ENCODE data around the gene CDC6. TPM values are rescaled to one million over a fixed set of nuclear protein-coding genes. Genes with fewer than 3 reads are reported as not detected.
A peak's percentile ranks its signal among the peaks of the same experiment; 100 is the strongest.

CDC6 gene
- total and polyA plus RNA-seq, 7 donors = 0.27 to 2.5 (median 0.86) TPM

DNA sequence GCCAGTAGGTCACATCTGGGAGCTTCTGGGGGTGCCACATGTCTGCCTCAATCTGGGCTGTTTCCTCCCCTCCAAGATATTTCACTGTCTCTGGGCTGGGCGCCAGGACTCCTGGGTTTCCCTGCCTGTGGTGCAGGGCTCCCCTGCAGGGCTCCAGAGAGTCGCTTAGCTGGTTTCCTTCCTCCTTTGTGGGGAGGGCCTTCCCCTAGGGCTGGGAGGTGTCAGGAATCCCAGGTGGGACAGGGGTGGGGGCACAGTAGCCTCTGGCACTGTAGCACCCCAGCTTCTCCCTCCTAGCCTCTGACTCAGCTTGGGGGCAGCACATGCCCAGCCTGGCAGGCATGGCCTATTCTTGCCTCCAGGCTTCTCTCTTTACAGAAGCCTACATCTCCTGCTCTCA is 23.9 kb downstream of the CDC6 start:
- Histone ChIP-seq H3K9me3 (no peaks in the 10 kb centered on the region), H3K27ac (peak overlapping the region; percentile 97), H3K36me3 (ENCODE audit: insufficient read depth in 1 of 2, low read depth in 1 of 2) (no peaks in the 10 kb centered on the region), H3K27me3 (ENCODE audit: insufficient read depth in 3 of 3, low read length in 2 of 3) (no peaks in the 10 kb centered on the region), H3K4me1 (peaks cover 91% of the 10 kb centered on the region), H3K4me3 (peak overlapping the region; percentile 19)
- TF ChIP-seq, protein P1, sequence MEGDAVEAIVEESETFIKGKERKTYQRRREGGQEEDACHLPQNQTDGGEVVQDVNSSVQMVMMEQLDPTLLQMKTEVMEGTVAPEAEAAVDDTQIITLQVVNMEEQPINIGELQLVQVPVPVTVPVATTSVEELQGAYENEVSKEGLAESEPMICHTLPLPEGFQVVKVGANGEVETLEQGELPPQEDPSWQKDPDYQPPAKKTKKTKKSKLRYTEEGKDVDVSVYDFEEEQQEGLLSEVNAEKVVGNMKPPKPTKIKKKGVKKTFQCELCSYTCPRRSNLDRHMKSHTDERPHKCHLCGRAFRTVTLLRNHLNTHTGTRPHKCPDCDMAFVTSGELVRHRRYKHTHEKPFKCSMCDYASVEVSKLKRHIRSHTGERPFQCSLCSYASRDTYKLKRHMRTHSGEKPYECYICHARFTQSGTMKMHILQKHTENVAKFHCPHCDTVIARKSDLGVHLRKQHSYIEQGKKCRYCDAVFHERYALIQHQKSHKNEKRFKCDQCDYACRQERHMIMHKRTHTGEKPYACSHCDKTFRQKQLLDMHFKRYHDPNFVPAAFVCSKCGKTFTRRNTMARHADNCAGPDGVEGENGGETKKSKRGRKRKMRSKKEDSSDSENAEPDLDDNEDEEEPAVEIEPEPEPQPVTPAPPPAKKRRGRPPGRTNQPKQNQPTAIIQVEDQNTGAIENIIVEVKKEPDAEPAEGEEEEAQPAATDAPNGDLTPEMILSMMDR (IDR thresholded peaks at IDR 0.05) = no peak
- intact Hi-C loops (cut with DNase I) = loop anchor here (2.0 kb wide), 2 partner anchors 37 to 39 kb away; no protein-coding TSS in a partner anchor
- peak; percentile 78 to 88 for DNase-seq
- peak; percentile 41 to 69 (median 50) for ATAC-seq
- 9 to 25% (median 16%) methylated on average over 2 of the region's 2 CpGs for WGBS, 3 donors

DNA sequence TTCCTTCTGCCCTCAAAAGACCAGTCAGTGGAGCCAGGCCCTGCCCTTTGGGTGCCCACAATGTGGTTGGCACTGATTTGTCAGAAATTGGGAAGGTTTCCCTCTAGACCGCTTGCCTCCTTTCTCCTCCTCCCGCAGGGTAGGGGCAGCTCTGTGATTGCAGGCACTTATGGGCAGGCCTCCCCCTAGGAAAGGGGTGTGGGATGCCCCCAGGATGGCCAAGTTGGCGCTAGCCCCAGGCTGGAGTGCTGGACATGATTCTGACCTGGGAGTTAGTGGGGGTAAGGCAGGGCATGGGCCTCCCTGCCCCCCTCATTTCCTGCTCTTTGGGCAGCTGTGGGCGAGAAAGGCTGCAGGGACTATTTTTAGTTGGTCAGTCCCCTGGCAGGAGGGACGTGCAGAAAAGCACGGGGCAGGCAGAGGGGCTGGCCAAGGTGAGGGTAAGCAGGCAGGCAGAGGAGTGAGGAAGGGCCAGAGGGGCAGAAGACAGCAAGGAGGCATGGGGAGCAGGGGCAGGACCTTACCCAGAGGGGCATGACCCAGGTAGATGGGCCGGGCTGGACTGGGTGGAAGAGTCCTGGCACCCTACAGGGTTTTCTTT is 24.6 kb downstream of the CDC6 start:
- H3K27me3 ChIP-seq (ENCODE audit: insufficient read depth in 3 of 3, low read length in 2 of 3) = no peaks in the 10 kb centered on the region
- TF ChIP-seq, protein P1 (IDR thresholded peaks at IDR 0.05) = no peak
- ATAC-seq (peak; percentile 63 to 74 (median 73)), DNase-seq (peak; percentile 60 to 84)
- peak overlapping the region; percentile 19 for H3K4me3 ChIP-seq
- 7 to 16% (median 16%) methylated on average over 6 to 7 of the region's 7 CpGs for WGBS, 3 donors
- peak overlapping the region; percentile 97 for H3K27ac ChIP-seq
- no peaks in the 10 kb centered on the region for H3K9me3 ChIP-seq
- intact Hi-C loops (cut with DNase I) = no loop called here
- no peaks in the 10 kb centered on the region for H3K36me3 ChIP-seq (ENCODE audit: insufficient read depth in 1 of 2, low read depth in 1 of 2)
- H3K4me1 ChIP-seq = peaks cover 94% of the 10 kb centered on the region

DNA sequence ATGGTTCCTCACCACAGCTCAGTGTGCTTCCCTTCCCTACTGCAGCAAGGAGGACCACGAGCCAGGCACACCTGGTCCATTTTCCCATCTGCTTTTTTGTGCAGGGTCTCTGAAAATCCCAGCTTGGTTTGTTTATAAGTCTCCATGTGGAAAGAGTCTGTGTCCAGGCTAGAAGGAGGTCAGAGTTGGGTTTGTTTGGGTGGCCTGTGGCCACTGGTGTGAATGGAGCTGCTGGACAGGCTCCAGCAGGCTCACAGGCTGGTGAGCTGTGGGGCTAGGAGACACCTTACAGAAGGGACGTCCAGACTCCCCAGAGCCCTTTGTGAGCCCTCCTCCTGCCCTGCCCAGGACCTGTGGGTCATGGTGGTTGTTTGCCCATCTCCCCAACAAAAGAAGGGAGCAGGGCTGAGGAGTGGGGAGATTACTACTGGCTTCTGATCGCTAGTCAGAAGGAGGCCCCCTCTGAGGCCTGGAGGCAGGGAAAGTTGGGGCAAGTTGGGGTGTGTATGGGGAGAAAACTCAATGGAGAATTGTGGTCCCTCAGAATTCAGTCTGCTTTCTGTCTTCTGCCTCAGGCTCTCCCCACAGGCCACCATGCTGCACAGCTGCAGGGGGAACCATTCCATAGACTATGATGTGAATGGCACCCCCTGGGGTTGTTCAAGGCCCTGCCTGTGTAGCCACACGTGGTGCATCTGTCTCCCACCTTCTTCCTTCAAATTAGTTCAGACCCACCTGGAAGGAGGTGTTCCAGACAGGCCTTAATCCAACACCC is 25.4 kb downstream of the CDC6 start:
- 30 to 44% (median 35%) methylated on average over 4 of the region's 4 CpGs for WGBS, 3 donors
- ATAC-seq = no peak
- H3K4me3 ChIP-seq = peak overlapping the region; percentile 19
- intact Hi-C loops (cut with DNase I) = no loop called here
- H3K4me1 ChIP-seq = peaks cover 90% of the 10 kb centered on the region
- H3K36me3 ChIP-seq (ENCODE audit: insufficient read depth in 1 of 2, low read depth in 1 of 2) = no peaks in the 10 kb centered on the region
- H3K27me3 ChIP-seq (ENCODE audit: insufficient read depth in 3 of 3, low read length in 2 of 3) = no peaks in the 10 kb centered on the region
- no peaks in the 10 kb centered on the region for H3K9me3 ChIP-seq
- peak overlapping the region; percentile 97 for H3K27ac ChIP-seq
- TF ChIP-seq, protein P1 (IDR thresholded peaks at IDR 0.05) = no peak
- DNase-seq = no peak

DNA sequence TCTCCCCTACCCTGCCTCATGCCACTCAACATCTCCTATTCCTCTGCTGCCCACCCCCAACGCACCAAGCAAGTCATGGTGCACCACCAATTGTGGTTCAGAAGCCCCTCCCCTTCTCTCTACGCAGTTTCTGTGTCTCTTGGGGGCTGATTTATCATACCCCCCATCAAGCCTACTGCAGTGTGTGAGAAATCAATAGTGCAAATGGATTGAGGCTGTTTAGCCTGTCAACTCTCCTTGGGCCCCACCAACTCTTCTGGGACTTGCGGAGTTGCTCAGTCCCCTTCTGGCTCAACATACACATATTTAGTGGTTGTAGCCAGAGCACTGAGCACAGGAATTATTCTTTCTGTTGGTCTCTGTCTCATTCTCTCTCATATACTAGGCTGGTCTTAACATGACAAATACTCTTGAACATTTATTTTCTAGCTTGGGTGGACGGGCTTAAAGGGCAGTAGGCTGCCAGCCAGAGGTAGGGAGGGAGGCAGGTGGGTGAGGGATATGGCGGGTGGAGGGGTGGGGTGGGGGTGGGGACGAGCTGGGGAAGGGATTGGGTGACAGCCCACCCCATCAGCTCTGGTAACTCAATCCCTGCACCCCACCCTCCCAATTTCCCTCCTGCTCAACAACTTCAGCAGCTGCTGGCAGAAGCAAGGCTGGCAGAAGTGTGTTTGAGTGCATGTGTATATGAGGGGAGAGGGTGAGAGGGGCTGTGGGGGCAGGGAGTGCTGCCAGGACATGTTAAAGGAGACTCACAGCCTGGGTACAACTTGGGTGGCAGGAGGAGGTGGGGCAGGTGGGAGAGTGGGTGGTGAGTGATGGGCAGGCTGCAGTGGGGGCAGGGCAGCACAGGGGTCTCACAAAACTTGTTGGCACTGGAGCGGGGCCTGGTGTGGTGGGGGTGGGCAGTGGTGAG is 26.2 kb downstream of the CDC6 start:
- Histone ChIP-seq H3K27me3 (ENCODE audit: insufficient read depth in 3 of 3, low read length in 2 of 3) (no peaks in the 10 kb centered on the region), H3K27ac (peak overlapping the region; percentile 97), H3K4me3 (no peak overlapping the region), H3K9me3 (no peaks in the 10 kb centered on the region), H3K36me3 (ENCODE audit: insufficient read depth in 1 of 2, low read depth in 1 of 2) (no peaks in the 10 kb centered on the region), H3K4me1 (peaks cover 82% of the 10 kb centered on the region)
- intact Hi-C loops (cut with DNase I) = no loop called here
- TF ChIP-seq, protein P1 (IDR thresholded peaks at IDR 0.05) = no peak
- 50 to 55% (median 53%) methylated on average over 6 to 7 of the region's 7 CpGs for WGBS, 3 donors
- peak; percentile 2 to 23 (median 13) for ATAC-seq
- DNase-seq = peak in 1 of 2 donors; percentile 14
